Large intestine (tissue), 3 donors: ENCODE results near the gene CLIC6. TPM values are rescaled to one million over a fixed set of nuclear protein-coding genes. Genes with fewer than 3 reads are reported as not detected.
A peak's percentile ranks its signal among the peaks of the same experiment; 100 is the strongest.

ENCODE experiments used
- DNase-seq, 2 donors: peaks; one replicate each; pipeline versions ENCODE4 v3.0.0 to v3.0.0-alpha.2; 2013
- H3K27ac ChIP-seq: one replicate; pipeline ENCODE4 v1.5.1; 2013; ENCODE audit warnings: low read length
- H3K27me3 ChIP-seq: 2 replicates; pipeline ENCODE4 v1.6.1; 2013; ENCODE audit warnings: low read length; ENCODE audit not compliant: control insufficient read depth, insufficient read depth
- H3K36me3 ChIP-seq: 2 replicates; pipeline ENCODE4 v1.6.1; 2013; ENCODE audit warnings: low read length; ENCODE audit not compliant: control insufficient read depth, insufficient read depth
- H3K4me1 ChIP-seq: one replicate; pipeline ENCODE4 v1.6.1; 2013; ENCODE audit warnings: low read length; ENCODE audit not compliant: control insufficient read depth, insufficient read depth
- H3K4me3 ChIP-seq: one replicate; pipeline ENCODE4 v1.5.1; 2013; ENCODE audit warnings: low read length
- H3K9me3 ChIP-seq: one replicate; pipeline ENCODE4 v1.6.1; 2013; ENCODE audit warnings: mild to moderate bottlenecking, low read depth, low read length, moderate library complexity; ENCODE audit not compliant: control insufficient read depth
- WGBS: methylation state at CpG from one replicate; pipeline ENCODE4 v1.1.5; 2013; ENCODE audit warnings: low lambda C conversion rate; ENCODE audit not compliant: insufficient coverage; 5-methylcytosine and 5-hydroxymethylcytosine counted together
- polyA plus RNA-seq: library from polyadenylated mRNA; unstranded; fragments of 120-200 nt; gene quantifications from one replicate; pipeline ENCODE4 v1.2.1, GENCODE V29; 2013

Gene CLIC6
- polyA plus RNA-seq, 1 donor = 18.2 TPM

- H3K27me3 ChIP-seq = no peaks in the 10 kb centered on the region
- no peaks in the 10 kb centered on the region for H3K9me3 ChIP-seq
- H3K4me3 ChIP-seq = no peak overlapping the region
- DNase-seq = peak in 1 of 2 donors; percentile 47
- H3K27ac ChIP-seq = no peak overlapping the region
- H3K36me3 ChIP-seq = no peaks in the 10 kb centered on the region
- WGBS = 52% methylated on average over 4 of the region's 5 CpGs
- H3K4me1 ChIP-seq = peaks cover 21% of the 10 kb centered on the region
Observed at GRCh38 chr21:34691390-34692032, 22.7 kb downstream of the CLIC6 start.

GRCh38 chr21:34692458-34693020 lies 23.7 kb downstream of the CLIC6 start:
- peaks cover 21% of the 10 kb centered on the region for H3K4me1 ChIP-seq
- WGBS = no CpG with 5 or more reads among the region's 2 CpGs
- no peaks in the 10 kb centered on the region for H3K9me3 ChIP-seq
- H3K27ac ChIP-seq = no peak overlapping the region
- no peaks in the 10 kb centered on the region for H3K27me3 ChIP-seq
- no peak for DNase-seq
- H3K4me3 ChIP-seq = no peak overlapping the region
- H3K36me3 ChIP-seq = no peaks in the 10 kb centered on the region

GRCh38 chr21:34693192-34693810 lies 24.5 kb downstream of the CLIC6 start:
- no peaks in the 10 kb centered on the region for H3K9me3 ChIP-seq
- H3K27ac ChIP-seq = no peak overlapping the region
- no peak overlapping the region for H3K4me3 ChIP-seq
- DNase-seq = peak; percentile 22 to 50
- peaks cover 21% of the 10 kb centered on the region for H3K4me1 ChIP-seq
- WGBS = no CpG with 5 or more reads among the region's 6 CpGs
- H3K27me3 ChIP-seq = no peaks in the 10 kb centered on the region
- no peaks in the 10 kb centered on the region for H3K36me3 ChIP-seq

DNA sequence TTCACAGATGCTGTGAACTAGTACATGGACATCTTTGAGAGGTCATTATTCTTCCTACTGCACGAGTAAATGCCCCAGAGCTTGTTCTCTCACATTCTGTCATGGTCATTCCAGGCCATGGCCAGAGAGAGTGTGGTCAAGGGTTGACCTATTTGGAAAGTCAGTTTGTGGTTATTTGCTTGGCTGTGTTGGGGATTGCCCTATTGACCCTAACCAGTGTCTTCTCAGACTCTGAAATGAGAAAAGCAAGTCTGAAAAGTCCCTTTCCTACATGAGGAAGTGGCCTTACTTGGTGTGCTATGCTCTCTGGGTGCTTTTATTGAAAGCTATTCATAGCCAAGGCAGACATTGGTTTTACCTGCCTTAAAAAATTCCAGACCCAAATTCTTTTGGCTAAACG lies 26.6 kb downstream of the CLIC6 start:
- WGBS = no CpG with 5 or more reads among the region's 2 CpGs
- H3K36me3 ChIP-seq = no peaks in the 10 kb centered on the region
- no peaks in the 10 kb centered on the region for H3K9me3 ChIP-seq
- DNase-seq = no peak
- H3K27me3 ChIP-seq = no peaks in the 10 kb centered on the region
- H3K4me1 ChIP-seq = peaks cover 21% of the 10 kb centered on the region
- no peak overlapping the region for H3K27ac ChIP-seq
- H3K4me3 ChIP-seq = no peak overlapping the region

DNA sequence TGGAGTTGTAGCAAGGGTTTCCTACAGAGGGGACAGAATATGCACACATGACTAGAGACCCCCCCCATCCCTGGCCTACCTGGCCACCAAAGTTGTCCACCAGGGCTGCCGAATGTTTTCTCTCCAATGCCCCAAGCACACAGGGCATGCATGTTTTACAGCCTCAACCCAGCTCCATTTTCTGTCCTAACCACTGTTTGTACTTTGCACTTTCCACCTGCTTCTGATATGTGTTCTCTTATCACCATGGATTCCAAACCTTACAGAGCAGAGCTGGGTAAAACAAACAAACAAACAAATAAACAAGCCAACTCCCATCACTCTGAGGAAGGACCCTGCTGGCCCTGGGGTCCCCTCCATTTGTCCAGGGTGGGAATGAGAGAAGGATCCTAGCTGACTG lies 27.3 kb downstream of the CLIC6 start:
- Histone ChIP-seq H3K36me3 (no peaks in the 10 kb centered on the region), H3K4me3 (no peak overlapping the region), H3K27ac (no peak overlapping the region), H3K27me3 (no peaks in the 10 kb centered on the region), H3K4me1 (peaks cover 21% of the 10 kb centered on the region), H3K9me3 (no peaks in the 10 kb centered on the region)
- WGBS = no CpG with 5 or more reads among the region's 1 CpG
- peak in 1 of 2 donors; percentile 56 for DNase-seq

- H3K27me3 ChIP-seq = no peaks in the 10 kb centered on the region
- peaks cover 13% of the 10 kb centered on the region for H3K4me1 ChIP-seq
- WGBS = no CpG with 5 or more reads among the region's 3 CpGs
- peaks cover 3% of the 10 kb centered on the region for H3K9me3 ChIP-seq
- H3K4me3 ChIP-seq = no peak overlapping the region
- no peak overlapping the region for H3K27ac ChIP-seq
- no peaks in the 10 kb centered on the region for H3K36me3 ChIP-seq
- DNase-seq = no peak
Observed at GRCh38 chr21:34697826-34698225, 29.0 kb downstream of the CLIC6 start.

GRCh38 chr21:34698270-34699015 lies 29.6 kb downstream of the CLIC6 start:
- DNase-seq = no peak
- Histone ChIP-seq H3K27me3 (no peaks in the 10 kb centered on the region), H3K27ac (no peak overlapping the region), H3K9me3 (peaks cover 3% of the 10 kb centered on the region), H3K36me3 (no peaks in the 10 kb centered on the region), H3K4me3 (no peak overlapping the region), H3K4me1 (peaks cover 9% of the 10 kb centered on the region)
- WGBS = 100% methylated on average over 1 of the region's 7 CpGs

DNA sequence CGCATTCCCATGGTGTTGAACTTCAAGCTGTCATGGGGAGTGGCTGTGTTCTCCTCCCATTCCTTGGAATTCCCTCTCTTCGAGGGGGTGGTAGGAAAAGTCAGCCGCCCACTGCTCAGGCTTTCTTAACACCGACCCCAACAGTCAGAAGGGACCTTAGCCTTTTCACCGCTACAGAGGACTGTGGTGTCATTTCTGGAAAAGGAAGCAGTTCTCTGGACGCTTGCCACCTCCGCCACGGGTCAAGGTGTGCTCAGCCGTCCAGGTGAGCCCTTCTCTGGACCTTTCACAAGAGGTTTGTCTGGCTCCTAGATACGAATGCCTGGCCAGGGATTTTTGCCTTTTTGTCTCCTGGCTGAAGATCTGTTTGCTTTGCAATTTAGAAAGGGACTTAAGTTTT lies 31.8 kb downstream of the CLIC6 start:
- peaks cover 6% of the 10 kb centered on the region for H3K4me1 ChIP-seq
- DNase-seq = no peak

DNA sequence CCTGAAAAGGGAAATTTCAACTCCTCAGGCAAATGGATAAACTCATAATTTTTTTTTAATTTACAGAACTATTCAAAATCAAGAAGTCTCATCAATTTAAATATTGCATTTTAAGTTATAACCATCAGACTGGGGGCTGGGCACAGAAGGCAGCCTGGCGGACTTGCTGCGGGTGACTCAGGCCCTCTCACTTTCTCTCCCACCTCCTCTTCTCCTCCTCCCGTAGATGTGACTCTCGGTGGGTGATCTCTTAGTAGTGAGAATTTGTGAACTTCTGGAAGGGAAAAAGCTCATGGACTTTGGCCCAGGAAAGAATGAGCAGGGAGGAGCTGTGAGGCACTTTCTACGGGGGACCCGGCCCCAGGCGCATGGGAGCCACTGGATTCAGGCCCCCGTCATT lies 32.9 kb downstream of the CLIC6 start:
- Histone ChIP-seq H3K9me3 (peaks cover 3% of the 10 kb centered on the region), H3K4me1 (no peaks in the 10 kb centered on the region), H3K27ac (no peak overlapping the region), H3K27me3 (no peaks in the 10 kb centered on the region), H3K4me3 (no peak overlapping the region), H3K36me3 (no peaks in the 10 kb centered on the region)
- no peak for DNase-seq
- no CpG with 5 or more reads among the region's 8 CpGs for WGBS

More for the DNA sequence above, 31.8 kb downstream of the CLIC6 start:
- H3K27ac ChIP-seq = no peak overlapping the region
- no peak overlapping the region for H3K4me3 ChIP-seq
- H3K27me3 ChIP-seq = no peaks in the 10 kb centered on the region
- no peaks in the 10 kb centered on the region for H3K36me3 ChIP-seq
- H3K9me3 ChIP-seq = peaks cover 3% of the 10 kb centered on the region
- WGBS = 88% methylated on average over 1 of the region's 10 CpGs

- Histone ChIP-seq H3K4me3 (no peak overlapping the region), H3K4me1 (no peaks in the 10 kb centered on the region), H3K27ac (no peak overlapping the region), H3K27me3 (no peaks in the 10 kb centered on the region), H3K36me3 (peaks cover 5% of the 10 kb centered on the region), H3K9me3 (peaks cover 3% of the 10 kb centered on the region)
- DNase-seq = no peak
- 95% methylated on average over 4 of the region's 22 CpGs for WGBS
Observed at GRCh38 chr21:34702341-34703170, 33.8 kb downstream of the CLIC6 start.
